H9 (cell line): Measurements from ENCODE around the gene MRPL44. TPM values are rescaled to one million over a fixed set of nuclear protein-coding genes. Genes with fewer than 3 reads are reported as not detected.

Experiments used
- DNase-seq: peaks from one replicate; pipeline ENCODE4 v3.0.0-alpha.2; 2017
- H2AFZ ChIP-seq: one replicate; pipeline ENCODE4 v1.6.1; 2013; ENCODE audit warnings: mild to moderate bottlenecking, low read length, control low read depth, moderate library complexity
- H2AK5ac ChIP-seq: 2 replicates; pipeline ENCODE4 v1.6.1; 2013; ENCODE audit warnings: low read length, control low read depth, mixed read lengths; ENCODE audit not compliant: insufficient read length
- H2BK120ac ChIP-seq: one replicate; pipeline ENCODE4 v1.6.1; 2013; ENCODE audit warnings: low read depth, mild to moderate bottlenecking, low read length, control low read depth, inconsistent platforms; ENCODE audit not compliant: poor library complexity, severe bottlenecking
- H2BK12ac ChIP-seq: 2 replicates; pipeline ENCODE4 v1.6.1; 2013; ENCODE audit warnings: low read length, control low read depth, mixed read lengths, low read depth; ENCODE audit not compliant: insufficient read length
- H2BK15ac ChIP-seq: 2 replicates; pipeline ENCODE4 v1.6.1; 2013; ENCODE audit warnings: low read depth, low read length, control low read depth
- H2BK20ac ChIP-seq: one replicate; pipeline ENCODE4 v1.6.1; 2013; ENCODE audit warnings: low read depth, mild to moderate bottlenecking, low read length, control low read depth, inconsistent platforms; ENCODE audit not compliant: poor library complexity, severe bottlenecking
- H2BK5ac ChIP-seq: 2 replicates; pipeline ENCODE4 v1.6.1; 2013; ENCODE audit warnings: low read length, control low read depth, mixed read lengths; ENCODE audit not compliant: insufficient read length
- H3K14ac ChIP-seq: 2 replicates; pipeline ENCODE4 v1.6.1; 2013; ENCODE audit warnings: low read length, control low read depth; ENCODE audit not compliant: insufficient read depth
- H3K18ac ChIP-seq: 2 replicates; pipeline ENCODE4 v1.6.1; 2013; ENCODE audit warnings: low read depth, mild to moderate bottlenecking, mixed read lengths, low read length, control low read depth; ENCODE audit not compliant: insufficient read length
- H3K23ac ChIP-seq: 2 replicates; pipeline ENCODE4 v1.6.1; 2013; ENCODE audit warnings: low read length, control low read depth, mixed read lengths, low read depth; ENCODE audit not compliant: insufficient read length
- H3K23me2 ChIP-seq: 2 replicates; pipeline ENCODE4 v1.6.1; 2013; ENCODE audit warnings: low read depth, mild to moderate bottlenecking, mixed read lengths, low read length, control low read depth; ENCODE audit not compliant: insufficient read length, poor library complexity, severe bottlenecking
- H3K27ac ChIP-seq: 2 replicates; pipeline ENCODE4 v1.5.1; 2013; ENCODE audit warnings: low read length, control low read depth, mixed read lengths, low read depth; ENCODE audit not compliant: insufficient read length
- H3K27me3 ChIP-seq: 2 replicates; pipeline ENCODE4 v1.6.1; 2013; ENCODE audit warnings: low read length, control low read depth, inconsistent platforms; ENCODE audit not compliant: insufficient read depth
- H3K4ac ChIP-seq: 2 replicates; pipeline ENCODE4 v1.6.1; 2013; ENCODE audit warnings: low read depth, mild to moderate bottlenecking, control low read depth, inconsistent platforms, low read length, moderate library complexity
- H3K4me1 ChIP-seq: 2 replicates; pipeline ENCODE4 v1.6.1; 2013; ENCODE audit warnings: low read length, control low read depth, inconsistent platforms; ENCODE audit not compliant: insufficient read depth
- H3K4me2 ChIP-seq: 2 replicates; pipeline ENCODE4 v1.6.1; 2013; ENCODE audit warnings: low read length, control low read depth, mixed read lengths; ENCODE audit not compliant: insufficient read length, insufficient read depth
- H3K56ac ChIP-seq: 2 replicates; pipeline ENCODE4 v1.6.1; 2013; ENCODE audit warnings: low read depth, mild to moderate bottlenecking, mixed read lengths, low read length, control low read depth; ENCODE audit not compliant: insufficient read length
- H3K79me1 ChIP-seq: 2 replicates; pipeline ENCODE4 v1.6.1; 2013; ENCODE audit warnings: low read depth, mild to moderate bottlenecking, moderate library complexity, low read length, control low read depth, inconsistent platforms; ENCODE audit not compliant: insufficient read depth, poor library complexity, severe bottlenecking
- H3K79me2 ChIP-seq: 2 replicates; pipeline ENCODE4 v1.6.1; 2013; ENCODE audit warnings: low read length, control low read depth, inconsistent platforms; ENCODE audit not compliant: insufficient read depth
- H3K9ac ChIP-seq: 2 replicates; pipeline ENCODE4 v1.6.1; 2013; ENCODE audit warnings: low read length, control low read depth, mixed read lengths; ENCODE audit not compliant: insufficient read length; ENCODE audit errors: extremely low read depth
- H3K9me3 ChIP-seq: one replicate; pipeline ENCODE4 v1.6.1; 2013; ENCODE audit warnings: low read depth, low read length, inconsistent platforms; ENCODE audit not compliant: control insufficient read depth
- H3T11ph ChIP-seq: one replicate; pipeline ENCODE4 v1.6.1; 2013; ENCODE audit warnings: mild to moderate bottlenecking, low read length, control low read depth, inconsistent platforms
- H4K20me1 ChIP-seq: one replicate; pipeline ENCODE4 v1.6.1; 2013; ENCODE audit not compliant: control insufficient read depth, insufficient read length, insufficient read depth
- H4K5ac ChIP-seq: 2 replicates; pipeline ENCODE4 v1.6.1; 2013; ENCODE audit warnings: low read depth, mild to moderate bottlenecking, mixed read lengths, low read length, control low read depth; ENCODE audit not compliant: insufficient read length
- H4K8ac ChIP-seq: replicated peaks from 2 replicates; pipeline ENCODE4 v1.6.1; 2013; ENCODE audit warnings: low read length, control low read depth, mixed read lengths, low read depth; ENCODE audit not compliant: insufficient read length
- H4K91ac ChIP-seq: 2 replicates; pipeline ENCODE4 v1.6.1; 2013; ENCODE audit warnings: low read depth, mild to moderate bottlenecking, moderate library complexity, mixed read lengths, low read length, control low read depth; ENCODE audit not compliant: insufficient read length
- H3K27ac Mint-ChIP-seq, 3 experiments: 2 replicates in 2 of 3; 3 replicates in 1 of 3; pipeline ENCODE4 v1.8.0; 2020 to 2021; ENCODE audit warnings: mixed read lengths in 3 of 3, mild to moderate bottlenecking in 1 of 3, moderate library complexity in 1 of 3
- H3K27me3 Mint-ChIP-seq: 2 replicates; pipeline ENCODE4 v1.8.0; 2021; ENCODE audit warnings: low read depth, mild to moderate bottlenecking, moderate library complexity, mixed read lengths
- H3K36me3 Mint-ChIP-seq, 3 experiments: 2 replicates in 2 of 3; 3 replicates in 1 of 3; pipeline ENCODE4 v1.8.0; 2020 to 2021; ENCODE audit warnings: low read depth in 3 of 3, mixed read lengths in 3 of 3; ENCODE audit not compliant: insufficient read depth in 1 of 3
- H3K4me1 Mint-ChIP-seq, 2 experiments: 2 replicates each; pipeline ENCODE4 v1.8.0; 2020; ENCODE audit warnings: mixed read lengths in 2 of 2
- H3K4me3 Mint-ChIP-seq, 2 experiments: 2 replicates in 1 of 2; 3 replicates in 1 of 2; pipeline ENCODE4 v1.8.0; 2020 to 2021; ENCODE audit warnings: mild to moderate bottlenecking in 2 of 2, mixed read lengths in 2 of 2, moderate library complexity in 1 of 2
- H3K9me3 Mint-ChIP-seq, 2 experiments: 2 replicates in 1 of 2; 3 replicates in 1 of 2; pipeline ENCODE4 v1.8.0; 2020; ENCODE audit warnings: mild to moderate bottlenecking in 2 of 2, mixed read lengths in 2 of 2, moderate library complexity in 1 of 2
- CTCF ChIP-seq: fragments of 200-600 bp; sonication (generic); conservative IDR thresholded peaks from 3 replicates; pipeline ENCODE4 v1.8.0; 2021; ENCODE audit warnings: antibody characterized with exemption, mild to moderate bottlenecking
- WGBS: extraction: QIAGEN DNeasy Blood & Tissue Kit; methylation state at CpG from one replicate; pipeline ENCODE4 v1.1.7; 2013; ENCODE audit warnings: missing lambda C conversion rate, low lambda C conversion rate, mixed read lengths; ENCODE audit not compliant: insufficient read length; ENCODE audit errors: extremely low coverage; 5-methylcytosine and 5-hydroxymethylcytosine counted together
- total RNA-seq: library from RNA; stranded (reverse); gene quantifications from 2 replicates; pipeline ENCODE4 v1.2.1, GENCODE V29; 2021

The MRPL44 gene
- total RNA-seq, 1 experiment from 2014 or later = 46.1 TPM

DNA sequence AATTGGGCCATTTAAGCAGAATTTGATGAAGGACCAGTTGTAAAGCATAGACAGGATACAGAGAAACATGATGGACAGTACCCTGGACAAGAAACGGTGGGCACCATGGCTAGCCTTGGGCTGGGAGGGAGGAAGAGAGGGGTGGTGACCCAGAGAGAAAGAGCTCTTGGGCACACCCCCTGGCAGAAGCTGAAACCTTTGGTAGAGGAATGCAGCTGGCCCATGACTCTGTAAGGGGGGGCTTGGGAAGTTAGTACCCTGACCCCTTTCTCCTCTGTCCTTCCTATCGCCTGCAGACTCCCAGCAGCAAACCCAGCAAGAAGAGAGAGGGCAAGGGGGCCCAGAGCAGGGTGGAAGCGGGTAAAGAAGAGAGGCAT lies 32.6 kb downstream of the MRPL44 start:
- Histone ChIP-seq H4K20me1 (no peaks in the 10 kb centered on the region), H3K79me1 (no peaks in the 10 kb centered on the region), H4K91ac (no peak overlapping the region), H2AFZ (no peak overlapping the region), H4K5ac (no peak overlapping the region), H3K23me2 (no peaks in the 10 kb centered on the region), H2BK12ac (no peak overlapping the region), H3K4ac (no peak overlapping the region), H2BK120ac (no peak overlapping the region), H2AK5ac (no peak overlapping the region), H3K9me3 (no peaks in the 10 kb centered on the region), H3K23ac (no peak overlapping the region), H3K4me2 (no peak overlapping the region), H2BK15ac (no peak overlapping the region), H3K27me3 (no peaks in the 10 kb centered on the region), H3K9ac (no peak overlapping the region), H3T11ph (no peak overlapping the region), H4K8ac (no peak overlapping the region), H3K56ac (no peak overlapping the region), H2BK20ac (no peak overlapping the region), H2BK5ac (no peak overlapping the region), H3K18ac (no peak overlapping the region), H3K79me2 (no peaks in the 10 kb centered on the region), H3K14ac (no peak overlapping the region), H3K27ac (no peak overlapping the region), H3K4me1 (no peaks in the 10 kb centered on the region)
- TF ChIP-seq CTCF = no peak
- no CpG with 5 or more reads among the region's 3 CpGs for WGBS
- DNase-seq = no peak
- peaks cover 6 to 11% of the 10 kb centered on the region in 2 experiments; a peak in 3 of 4 replicates for H3K4me1 Mint-ChIP-seq
- peaks cover 0 to under 1% (median 0%) of the 10 kb centered on the region in 3 experiments; a peak in 1 of 7 replicates for H3K36me3 Mint-ChIP-seq
- peak overlapping the region in 1 of 3 experiments; percentile 53; a peak in 2 of 7 replicates for H3K27ac Mint-ChIP-seq
- H3K9me3 Mint-ChIP-seq = no peaks in the 10 kb centered on the region
- no peak overlapping the region for H3K4me3 Mint-ChIP-seq
- H3K27me3 Mint-ChIP-seq = no peaks in the 10 kb centered on the region
